ENCODE measurements around the gene GPC6.

The GPC6 gene

GRCh38 chr13:94371855-94372254, 1145.2 kb downstream of the GPC6 start:
- DNase-seq (ENCODE audit: low read depth in 2 of 3, low spot score in 2 of 3), result no peak

DNA sequence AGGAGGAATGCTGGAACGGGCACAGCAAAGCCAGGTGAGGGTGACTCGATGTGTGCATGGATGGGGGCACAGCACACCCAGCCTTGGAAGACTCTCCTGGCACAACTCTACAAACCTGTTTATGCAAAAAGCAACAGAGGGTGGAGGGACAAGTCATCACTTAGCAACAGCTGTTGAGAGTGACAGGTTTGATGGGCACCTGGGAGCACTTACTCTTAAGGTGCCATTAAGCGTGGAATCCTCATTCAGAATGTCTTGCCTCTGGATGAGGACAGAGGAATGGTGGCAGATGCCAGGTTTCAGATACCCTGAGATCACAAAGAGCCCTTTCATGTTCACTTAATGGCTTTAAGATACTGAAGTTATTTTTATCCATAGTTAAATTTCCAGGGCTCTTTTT, 1155.9 kb downstream of the GPC6 start:
- no peak for DNase-seq (ENCODE audit: low read depth in 2 of 3, low spot score in 2 of 3)

- no peak for DNase-seq (ENCODE audit: low read depth in 2 of 3, low spot score in 2 of 3)
Measured at GRCh38 chr13:94382960-94383359, 1156.4 kb downstream of the GPC6 start.

DNA sequence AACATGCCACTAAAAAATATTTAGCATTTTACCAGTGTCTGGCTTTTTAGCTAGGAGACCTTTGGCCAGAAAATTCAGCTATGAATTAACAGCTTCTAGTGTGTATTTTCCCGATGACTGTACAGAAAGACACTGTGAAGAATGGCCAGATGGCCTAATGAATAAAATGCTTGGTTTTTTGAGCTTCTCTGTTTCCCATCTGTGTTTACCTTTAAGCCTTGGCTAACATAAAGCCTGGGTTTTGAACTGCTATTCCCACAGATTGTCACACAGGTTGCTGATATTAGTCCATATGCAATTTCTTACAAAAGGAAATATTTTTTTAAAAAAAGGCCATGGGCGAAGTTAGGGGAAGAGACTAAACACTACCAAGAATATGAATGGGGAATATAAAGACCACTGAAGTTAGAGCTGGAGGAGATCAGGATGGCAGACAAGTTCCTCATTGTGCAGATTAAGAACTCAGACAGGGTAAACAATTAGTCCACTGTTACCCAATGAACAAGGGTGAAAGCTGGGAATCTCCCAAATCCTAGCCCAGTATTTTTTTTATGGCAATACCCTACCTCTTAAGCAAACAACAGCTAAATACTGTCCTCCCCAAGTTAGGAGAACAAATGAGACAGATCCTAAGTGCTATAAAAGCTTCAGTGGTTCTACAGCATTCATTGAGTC, 1157.8 kb downstream of the GPC6 start:
- DNase-seq (ENCODE audit: low read depth in 2 of 3, low spot score in 2 of 3), result no peak

DNA sequence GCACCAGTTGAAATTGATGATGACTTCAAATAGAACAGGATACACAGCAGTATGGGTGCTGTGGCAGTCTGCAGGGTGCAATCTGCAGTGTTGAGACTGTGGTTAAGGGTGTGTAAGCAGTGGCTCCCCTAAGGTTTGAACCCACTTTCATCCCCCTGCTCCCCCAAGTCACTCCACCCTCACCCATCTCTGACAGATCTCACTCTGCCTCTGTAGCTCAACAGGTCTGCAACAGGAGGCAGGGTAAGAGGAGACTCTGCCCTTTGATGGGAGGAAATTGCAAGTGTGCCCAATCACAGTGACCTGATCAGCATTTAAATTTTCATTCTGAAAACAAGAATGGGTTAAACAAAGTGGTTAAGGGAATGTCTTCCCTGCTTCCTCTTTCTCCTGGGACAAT, 1160.4 kb downstream of the GPC6 start:
- DNase-seq (ENCODE audit: low read depth in 2 of 3, low spot score in 2 of 3), result no peak

DNA sequence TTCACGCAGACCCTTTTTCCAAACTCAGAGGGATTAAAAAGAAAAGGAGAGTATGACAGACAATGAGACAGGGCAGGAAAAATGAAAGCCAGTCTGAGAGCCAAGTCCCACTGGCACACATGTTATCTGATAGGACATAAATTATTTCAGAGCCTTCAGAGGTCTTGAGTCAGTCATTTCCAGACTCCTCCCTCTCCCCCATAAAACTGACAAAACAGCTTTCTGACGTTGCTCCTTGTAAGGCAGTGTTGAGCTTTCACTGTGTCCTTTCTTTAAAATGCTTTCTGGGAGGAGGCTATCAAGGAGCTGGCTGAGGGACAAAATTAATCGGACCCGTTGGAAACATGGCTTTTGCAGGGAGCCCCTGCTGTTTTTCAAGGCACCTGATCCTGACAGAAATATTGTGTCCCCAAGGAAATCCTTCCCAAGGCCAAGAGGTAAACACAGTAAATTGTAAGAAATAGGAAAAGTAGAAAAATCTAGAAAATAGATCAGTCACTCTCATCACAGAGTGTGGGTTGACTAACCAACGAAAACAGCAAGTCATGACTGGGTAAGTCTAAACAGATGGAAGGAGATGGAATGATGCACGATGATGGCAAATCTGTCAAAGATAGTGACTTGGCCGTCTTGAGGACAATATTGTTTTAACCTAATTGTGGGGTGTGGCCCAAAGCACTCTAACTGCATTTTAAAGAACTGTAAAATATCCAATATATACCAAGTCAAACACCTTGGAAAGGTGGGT, 1163.2 kb downstream of the GPC6 start:
- DNase-seq (ENCODE audit: low read depth in 2 of 3, low spot score in 2 of 3), result no peak

GRCh38 chr13:94390881-94391280, 1164.3 kb downstream of the GPC6 start:
- no peak for DNase-seq (ENCODE audit: low read depth in 2 of 3, low spot score in 2 of 3)

DNA sequence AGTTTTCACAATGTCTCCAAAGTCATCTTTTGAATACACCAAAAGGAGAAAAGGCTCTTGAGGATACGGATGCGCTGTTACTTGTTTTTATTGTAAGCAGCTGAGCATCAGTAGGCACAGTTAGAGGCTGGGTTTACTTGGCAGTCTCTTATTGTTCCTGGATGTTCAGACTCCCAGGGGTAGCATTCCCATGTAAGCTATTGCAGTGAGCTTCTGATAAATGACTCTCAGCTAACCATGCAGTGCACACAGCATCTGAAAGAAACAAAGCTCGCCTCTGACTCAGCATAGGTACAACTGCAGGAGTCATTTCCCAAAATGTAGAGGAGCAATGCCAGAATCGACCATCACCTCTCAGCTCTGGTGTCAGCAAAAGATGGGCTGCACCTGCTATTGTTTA, 1168.1 kb downstream of the GPC6 start:
- no peak for DNase-seq (ENCODE audit: low read depth in 2 of 3, low spot score in 2 of 3)

GRCh38 chr13:94395860-94396259, 1169.3 kb downstream of the GPC6 start:
- no peak for DNase-seq (ENCODE audit: low read depth in 2 of 3, low spot score in 2 of 3)

DNA sequence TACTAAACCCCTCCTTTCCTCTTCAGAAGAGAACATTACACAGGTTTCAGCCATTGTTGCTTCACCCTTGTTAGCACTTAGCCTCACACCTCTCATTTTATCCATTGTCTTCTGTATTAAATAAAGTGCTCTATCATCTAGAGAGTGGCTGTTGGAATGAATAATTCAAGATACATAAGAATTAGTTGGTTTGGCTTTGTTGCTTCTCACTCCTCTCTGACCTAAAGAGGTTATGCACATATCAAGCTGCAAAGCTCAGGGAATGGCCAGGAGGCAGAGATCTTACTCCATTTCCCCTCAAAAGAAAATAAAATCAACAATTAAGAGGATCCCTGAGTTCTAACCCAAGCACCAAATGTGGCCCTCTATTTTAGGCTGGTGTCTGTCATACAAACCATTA, 1173.2 kb downstream of the GPC6 start:
- DNase-seq (ENCODE audit: low read depth in 2 of 3, low spot score in 2 of 3), result no peak

- no peak for DNase-seq (ENCODE audit: low read depth in 2 of 3, low spot score in 2 of 3)
Measured at GRCh38 chr13:94400874-94401273, 1174.3 kb downstream of the GPC6 start.

- no peak for DNase-seq (ENCODE audit: low read depth in 2 of 3, low spot score in 2 of 3)
Measured at GRCh38 chr13:94408314-94409036, 1181.9 kb downstream of the GPC6 start.

DNA sequence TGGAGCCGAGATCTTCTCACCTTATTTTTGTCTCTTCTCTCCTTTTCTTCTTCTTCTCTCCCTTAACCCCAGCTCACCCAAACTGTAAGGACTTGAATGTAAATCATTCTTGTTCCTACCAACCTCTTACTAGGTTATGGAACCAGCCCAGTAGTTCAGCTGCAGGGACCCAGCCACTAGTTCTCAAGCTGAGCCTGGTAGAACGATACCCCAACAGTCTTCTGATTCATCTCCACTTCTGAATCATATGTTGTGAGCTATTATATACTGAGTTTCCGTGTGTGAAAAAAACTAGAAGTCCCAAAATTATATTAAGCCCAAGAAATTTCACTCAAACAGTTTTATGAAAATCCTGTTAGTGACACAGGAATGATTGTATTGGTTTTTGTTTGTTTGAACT, 1185.1 kb downstream of the GPC6 start:
- no peak for DNase-seq (ENCODE audit: low read depth in 2 of 3, low spot score in 2 of 3)

- DNase-seq (ENCODE audit: low read depth in 2 of 3, low spot score in 2 of 3), result no peak
Measured at GRCh38 chr13:94412870-94413597, 1186.4 kb downstream of the GPC6 start.

- no peak for DNase-seq (ENCODE audit: low read depth in 2 of 3, low spot score in 2 of 3)
Measured at GRCh38 chr13:94413598-94413944, 1187.0 kb downstream of the GPC6 start.

- no peak for DNase-seq (ENCODE audit: low read depth in 2 of 3, low spot score in 2 of 3)
Measured at GRCh38 chr13:94414141-94414540, 1187.5 kb downstream of the GPC6 start.

DNA sequence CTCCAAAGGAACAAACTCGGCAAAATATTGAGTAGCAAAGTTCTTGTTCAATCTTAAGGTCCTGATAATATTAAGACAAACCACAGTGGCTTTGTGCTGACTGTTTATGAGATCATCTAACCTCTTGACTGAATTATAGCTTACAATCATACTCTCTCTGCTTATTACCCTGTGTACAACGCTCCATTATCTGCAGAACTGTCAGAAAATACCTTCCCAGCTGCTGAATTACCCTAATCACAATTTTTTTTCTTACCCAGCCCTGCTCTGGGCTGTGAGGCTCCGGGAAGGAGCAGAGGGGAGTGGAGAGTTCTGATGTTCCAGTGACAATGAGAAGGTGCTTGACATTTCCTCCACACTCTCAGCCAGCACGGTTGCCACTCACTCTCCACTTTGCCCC, 1188.1 kb downstream of the GPC6 start:
- no peak for DNase-seq (ENCODE audit: low read depth in 2 of 3, low spot score in 2 of 3)

- no peak for DNase-seq (ENCODE audit: low read depth in 2 of 3, low spot score in 2 of 3)
Measured at GRCh38 chr13:94415500-94416237, 1189.1 kb downstream of the GPC6 start.

DNA sequence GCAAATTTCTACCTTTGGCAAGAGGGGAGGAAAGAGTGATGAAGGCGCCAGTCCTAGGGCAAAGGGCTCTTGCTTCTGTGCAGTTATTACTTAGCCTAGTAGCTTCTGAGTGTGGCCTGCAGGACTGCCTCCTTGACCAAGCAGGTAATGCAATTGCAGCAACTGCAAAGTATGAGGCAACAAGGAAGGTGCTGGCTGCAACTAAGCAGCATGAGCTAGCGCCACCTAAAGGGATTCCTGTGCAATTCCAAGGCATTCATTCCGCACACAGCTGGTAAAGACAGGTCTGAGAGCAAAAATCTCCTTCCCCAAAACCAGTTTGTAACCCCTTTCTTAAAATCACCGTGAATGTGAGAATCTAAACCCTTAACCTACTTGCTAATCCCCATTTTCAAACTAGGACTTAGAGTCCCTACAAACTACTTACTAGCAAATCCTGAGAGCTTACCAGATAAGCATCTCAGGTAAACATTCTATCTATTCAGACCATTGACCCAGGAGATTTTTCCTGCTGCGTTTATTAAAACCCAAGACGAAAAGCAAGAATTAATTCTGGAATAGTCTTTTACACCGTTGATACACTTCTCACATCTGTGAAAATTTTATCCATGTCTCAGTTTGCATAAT, 1190.0 kb downstream of the GPC6 start:
- DNase-seq (ENCODE audit: low read depth in 2 of 3, low spot score in 2 of 3), result no peak

DNA sequence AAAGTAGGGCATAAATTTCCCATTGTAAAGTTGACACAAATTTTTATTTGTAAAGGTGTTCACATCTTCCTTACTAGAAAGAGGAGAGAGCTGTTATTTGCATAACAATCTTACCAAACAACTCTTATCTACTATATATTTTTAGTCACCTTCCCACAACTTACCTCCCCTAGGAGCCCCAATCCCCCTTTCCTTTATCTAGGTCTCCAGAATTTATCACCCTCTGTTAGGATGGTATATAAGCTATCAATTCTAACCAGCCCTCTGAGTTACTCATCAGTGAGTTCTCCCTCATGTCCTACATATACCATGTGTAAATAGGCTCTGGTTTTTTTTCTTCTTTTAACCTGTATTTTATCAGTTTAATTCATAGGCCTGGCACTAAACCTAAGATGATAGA, 1190.7 kb downstream of the GPC6 start:
- DNase-seq (ENCODE audit: low read depth in 2 of 3, low spot score in 2 of 3), result no peak
